Measurements from ENCODE around the gene RPL22.

RPL22 gene

GRCh38 chr1:6157132-6157527 lies 42.3 kb downstream of the RPL22 start:
- Histone ChIP-seq H3K4me1 (ENCODE audit: insufficient read depth, low read length) (peaks cover 2% of the 10 kb centered on the region), H3K27me3 (ENCODE audit: insufficient read depth, low read length) (peaks cover 55% of the 10 kb centered on the region), H3K36me3 (ENCODE audit: insufficient read depth, low read length) (no peaks in the 10 kb centered on the region), H3K4me3 (ENCODE audit: low read length) (no peak overlapping the region), H3K9me3 (ENCODE audit: low read length) (no peaks in the 10 kb centered on the region), H2AFZ (ENCODE audit: low read depth, low read length) (no peak overlapping the region)

DNA sequence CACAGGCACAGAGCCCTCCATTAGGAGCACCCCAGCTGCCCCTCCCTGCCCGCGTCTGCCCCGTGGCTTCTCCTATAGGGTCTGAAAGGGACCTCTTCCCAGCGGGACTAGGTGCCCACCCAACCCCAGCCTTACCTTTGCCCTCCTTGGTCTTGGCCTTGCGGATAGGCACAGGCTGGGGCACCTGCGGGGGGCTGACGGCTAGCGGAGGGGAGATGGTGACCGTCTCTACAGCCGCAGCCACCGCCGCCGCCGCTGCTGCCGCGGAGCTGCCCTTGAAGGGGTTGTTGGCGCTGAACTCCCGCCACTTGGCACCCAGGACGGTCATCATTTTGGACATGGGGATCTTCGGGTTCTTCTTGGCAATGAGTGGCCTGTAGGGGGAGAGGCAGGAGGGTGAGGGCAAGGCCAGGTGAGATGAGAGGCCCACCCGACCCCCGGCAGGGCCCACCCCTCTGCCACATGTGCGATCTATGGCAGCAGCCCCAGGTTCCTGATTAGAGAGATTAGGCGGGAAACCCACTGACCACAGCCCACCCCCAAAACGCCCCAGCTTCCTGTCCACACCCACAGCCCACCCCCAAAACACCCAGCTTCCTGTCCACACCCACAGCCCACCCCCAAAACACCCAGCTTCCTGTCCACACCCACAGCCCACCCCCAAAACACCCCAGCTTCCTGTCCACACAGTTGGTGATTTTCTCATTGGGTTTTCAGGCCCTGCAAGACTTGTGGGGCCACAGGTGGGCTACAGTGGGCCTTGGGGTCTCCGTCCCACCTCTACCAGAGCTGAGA lies 44.7 kb downstream of the RPL22 start:
- Histone ChIP-seq H3K9me3 (ENCODE audit: low read length) (no peaks in the 10 kb centered on the region), H3K4me1 (ENCODE audit: insufficient read depth, low read length) (peaks cover 2% of the 10 kb centered on the region), H3K27me3 (ENCODE audit: insufficient read depth, low read length) (peaks cover 50% of the 10 kb centered on the region), H3K36me3 (ENCODE audit: insufficient read depth, low read length) (no peaks in the 10 kb centered on the region), H2AFZ (ENCODE audit: low read depth, low read length) (no peak overlapping the region), H3K4me3 (ENCODE audit: low read length) (no peak overlapping the region)

DNA sequence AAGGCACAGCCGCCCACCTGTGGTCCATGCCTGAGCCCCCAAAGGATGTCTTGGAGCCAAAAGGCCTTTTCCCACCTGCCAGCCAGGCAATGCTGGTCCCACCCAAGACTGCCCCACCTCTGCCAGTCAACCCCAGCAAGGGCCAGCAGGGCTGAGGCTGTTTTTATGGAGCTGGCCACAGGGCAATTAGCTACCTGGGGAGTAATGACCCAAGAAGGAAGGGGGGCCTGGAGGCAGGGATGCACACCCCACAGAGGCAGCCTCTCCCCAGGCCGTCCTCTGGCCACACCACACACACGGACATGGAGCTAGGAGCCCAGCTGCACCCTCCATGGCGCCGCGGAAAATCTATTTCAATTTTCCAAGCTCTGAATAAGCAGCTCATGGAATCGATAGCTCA lies 46.5 kb downstream of the RPL22 start:
- Histone ChIP-seq H3K9me3 (ENCODE audit: low read length) (no peaks in the 10 kb centered on the region), H3K36me3 (ENCODE audit: insufficient read depth, low read length) (no peaks in the 10 kb centered on the region), H3K27me3 (ENCODE audit: insufficient read depth, low read length) (peaks cover 48% of the 10 kb centered on the region), H2AFZ (ENCODE audit: low read depth, low read length) (no peak overlapping the region), H3K4me3 (ENCODE audit: low read length) (no peak overlapping the region), H3K4me1 (ENCODE audit: insufficient read depth, low read length) (peaks cover 2% of the 10 kb centered on the region)

DNA sequence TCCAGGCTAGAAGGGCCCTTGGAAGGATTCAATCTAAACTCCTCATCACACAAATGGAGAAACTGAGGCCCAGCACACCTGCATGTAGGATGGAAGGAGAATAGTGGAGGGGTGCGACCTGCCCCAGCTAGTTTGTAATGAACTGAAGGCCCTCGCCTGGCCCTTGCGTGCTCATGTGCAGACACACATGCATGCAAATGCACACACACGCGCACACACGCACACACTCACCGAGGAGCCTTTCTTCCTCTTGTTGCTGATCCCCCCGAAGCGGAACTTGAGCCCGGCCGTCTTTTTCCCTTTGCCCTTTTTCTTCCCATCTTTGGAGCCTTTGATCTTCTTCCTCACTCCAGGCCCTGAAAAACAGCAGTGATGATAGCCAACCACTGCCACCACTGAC lies 47.2 kb downstream of the RPL22 start:
- Histone ChIP-seq H2AFZ (ENCODE audit: low read depth, low read length) (no peak overlapping the region), H3K9me3 (ENCODE audit: low read length) (no peaks in the 10 kb centered on the region), H3K4me1 (ENCODE audit: insufficient read depth, low read length) (no peaks in the 10 kb centered on the region)

DNA sequence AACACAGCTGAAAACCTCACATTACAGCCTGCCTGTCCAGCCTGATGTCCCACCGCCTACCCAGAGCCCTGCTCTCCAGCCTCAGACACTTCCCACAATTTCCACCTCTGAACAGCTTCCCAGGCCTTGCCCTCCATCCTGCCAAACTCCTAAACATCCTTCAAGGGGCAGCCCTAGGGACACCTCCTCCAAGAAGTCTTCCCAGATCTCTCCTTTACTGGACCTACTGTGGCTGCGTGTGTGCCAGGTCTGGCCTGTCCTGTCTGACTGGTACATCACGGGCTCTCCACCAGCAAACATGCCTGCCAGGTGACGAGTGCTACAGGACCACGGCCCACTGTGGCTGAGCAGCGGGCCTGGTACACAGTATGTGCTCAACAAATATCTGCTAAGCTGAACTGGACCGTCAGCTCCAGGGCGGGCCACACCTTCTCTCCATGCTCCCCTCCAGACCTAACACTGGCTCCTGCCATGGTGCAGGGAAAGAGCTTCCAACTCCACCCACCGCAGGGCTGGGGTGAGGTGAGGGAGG lies 48.0 kb downstream of the RPL22 start:
- no peak overlapping the region for H3K4me3 ChIP-seq (ENCODE audit: low read length)
- H3K27me3 ChIP-seq (ENCODE audit: insufficient read depth, low read length): peaks cover 48% of the 10 kb centered on the region
- H3K9me3 ChIP-seq (ENCODE audit: low read length): no peaks in the 10 kb centered on the region
- H3K36me3 ChIP-seq (ENCODE audit: insufficient read depth, low read length): no peaks in the 10 kb centered on the region
- no peak overlapping the region for H2AFZ ChIP-seq (ENCODE audit: low read depth, low read length)
- no peaks in the 10 kb centered on the region for H3K4me1 ChIP-seq (ENCODE audit: insufficient read depth, low read length)

More for the DNA sequence above, 47.2 kb downstream of the RPL22 start:
- Histone ChIP-seq H3K27me3 (ENCODE audit: insufficient read depth, low read length) (peaks cover 48% of the 10 kb centered on the region), H3K4me3 (ENCODE audit: low read length) (no peak overlapping the region), H3K36me3 (ENCODE audit: insufficient read depth, low read length) (no peaks in the 10 kb centered on the region)

DNA sequence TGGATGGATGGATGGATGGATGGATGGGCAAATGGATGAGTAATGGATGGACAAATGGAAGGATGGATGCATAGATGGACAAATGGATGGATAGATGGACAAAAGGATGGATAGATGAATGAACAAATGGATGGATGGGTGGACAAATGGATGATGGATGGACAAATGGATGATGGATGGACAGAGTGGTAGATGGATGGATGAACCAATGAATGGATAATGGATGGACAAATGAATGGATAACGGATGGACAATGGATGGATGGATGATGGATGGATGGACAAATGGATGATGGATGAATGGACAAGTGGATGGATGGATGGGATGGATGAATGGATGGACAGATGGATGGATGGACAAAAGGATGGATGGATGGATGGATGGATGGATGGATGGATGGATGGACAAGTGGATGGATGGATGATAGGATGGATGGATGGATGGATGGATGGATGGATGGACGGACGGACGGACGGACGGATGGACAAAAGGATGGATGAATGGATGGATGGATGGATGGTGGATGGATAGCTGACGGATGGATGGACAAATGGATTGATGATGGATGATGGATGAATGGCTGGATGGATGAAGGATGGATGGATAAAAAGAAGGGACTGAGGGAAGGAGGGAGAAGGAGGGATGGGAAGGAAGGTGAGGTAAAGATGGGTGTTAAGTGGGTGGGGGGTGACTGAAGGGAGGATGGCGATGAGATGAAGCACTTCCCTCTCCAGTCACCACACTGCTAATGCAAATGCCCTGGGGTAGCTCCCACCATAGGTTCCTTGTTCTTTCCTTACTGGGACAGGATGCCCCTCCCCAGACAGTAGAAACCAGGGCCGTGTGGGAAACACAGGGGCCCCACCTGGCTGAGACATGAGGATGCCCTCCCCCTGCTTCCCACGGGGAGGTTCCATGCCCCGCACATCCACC lies 49.1 kb downstream of the RPL22 start:
- no peaks in the 10 kb centered on the region for H3K4me1 ChIP-seq (ENCODE audit: insufficient read depth, low read length)
- peaks cover 50% of the 10 kb centered on the region for H3K27me3 ChIP-seq (ENCODE audit: insufficient read depth, low read length)
- H3K36me3 ChIP-seq (ENCODE audit: insufficient read depth, low read length): no peaks in the 10 kb centered on the region
- no peak overlapping the region for H2AFZ ChIP-seq (ENCODE audit: low read depth, low read length)
- no peak overlapping the region for H3K4me3 ChIP-seq (ENCODE audit: low read length)
- no peaks in the 10 kb centered on the region for H3K9me3 ChIP-seq (ENCODE audit: low read length)

DNA sequence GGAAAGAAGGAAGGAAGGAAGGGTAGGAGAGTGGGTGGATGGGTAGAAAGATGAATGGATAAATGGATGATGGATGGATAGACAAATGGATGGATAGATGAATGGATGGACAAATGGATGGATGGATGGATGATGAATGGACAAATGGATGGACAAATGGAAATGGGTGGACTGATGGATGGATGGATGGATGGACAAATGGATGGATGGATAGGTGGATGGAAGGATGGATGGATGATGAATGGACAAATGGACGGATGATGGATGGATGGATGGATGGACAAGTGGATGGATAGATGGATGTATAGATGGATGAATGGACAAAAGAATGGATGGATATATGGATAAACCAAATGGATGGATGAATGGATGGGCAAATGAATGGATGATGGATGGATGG lies 49.8 kb downstream of the RPL22 start:
- Histone ChIP-seq H3K36me3 (ENCODE audit: insufficient read depth, low read length) (no peaks in the 10 kb centered on the region), H3K4me1 (ENCODE audit: insufficient read depth, low read length) (peaks cover 5% of the 10 kb centered on the region), H2AFZ (ENCODE audit: low read depth, low read length) (no peak overlapping the region), H3K27me3 (ENCODE audit: insufficient read depth, low read length) (peaks cover 55% of the 10 kb centered on the region), H3K4me3 (ENCODE audit: low read length) (no peak overlapping the region), H3K9me3 (ENCODE audit: low read length) (no peaks in the 10 kb centered on the region)

GRCh38 chr1:6148497-6149241 lies 50.7 kb downstream of the RPL22 start:
- H3K4me3 ChIP-seq (ENCODE audit: low read length): no peak overlapping the region
- H3K36me3 ChIP-seq (ENCODE audit: insufficient read depth, low read length): no peaks in the 10 kb centered on the region
- peaks cover 8% of the 10 kb centered on the region for H3K4me1 ChIP-seq (ENCODE audit: insufficient read depth, low read length)
- H3K27me3 ChIP-seq (ENCODE audit: insufficient read depth, low read length): peaks cover 53% of the 10 kb centered on the region
- H2AFZ ChIP-seq (ENCODE audit: low read depth, low read length): no peak overlapping the region
- H3K9me3 ChIP-seq (ENCODE audit: low read length): no peaks in the 10 kb centered on the region

GRCh38 chr1:6145864-6146410 lies 53.5 kb downstream of the RPL22 start:
- H3K36me3 ChIP-seq (ENCODE audit: insufficient read depth, low read length): no peaks in the 10 kb centered on the region
- no peak overlapping the region for H2AFZ ChIP-seq (ENCODE audit: low read depth, low read length)
- H3K9me3 ChIP-seq (ENCODE audit: low read length): no peaks in the 10 kb centered on the region
- peaks cover 8% of the 10 kb centered on the region for H3K4me1 ChIP-seq (ENCODE audit: insufficient read depth, low read length)
- H3K4me3 ChIP-seq (ENCODE audit: low read length): no peak overlapping the region
- H3K27me3 ChIP-seq (ENCODE audit: insufficient read depth, low read length): peaks cover 58% of the 10 kb centered on the region

DNA sequence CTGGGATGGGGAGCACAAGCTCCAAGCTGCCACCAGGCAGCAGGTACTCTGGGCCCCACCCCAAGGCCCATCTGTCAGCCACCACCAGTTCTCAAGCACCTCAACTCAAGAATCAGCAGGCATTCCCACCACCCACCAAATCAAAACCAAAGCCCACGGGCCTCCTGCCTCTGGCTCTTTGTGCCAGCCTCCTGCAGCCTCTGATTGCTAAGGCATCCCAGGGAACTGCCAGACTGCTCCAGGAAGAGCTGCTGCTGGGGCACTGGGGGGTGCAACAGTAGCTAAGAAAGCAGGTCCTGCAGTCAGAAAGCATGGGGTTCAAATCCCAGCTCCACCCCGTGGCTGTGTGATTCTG lies 54.0 kb downstream of the RPL22 start:
- Histone ChIP-seq H3K27me3 (ENCODE audit: insufficient read depth, low read length) (peaks cover 55% of the 10 kb centered on the region), H3K4me3 (ENCODE audit: low read length) (no peak overlapping the region), H3K9me3 (ENCODE audit: low read length) (no peaks in the 10 kb centered on the region), H3K4me1 (ENCODE audit: insufficient read depth, low read length) (peaks cover 8% of the 10 kb centered on the region), H2AFZ (ENCODE audit: low read depth, low read length) (no peak overlapping the region), H3K36me3 (ENCODE audit: insufficient read depth, low read length) (no peaks in the 10 kb centered on the region)

DNA sequence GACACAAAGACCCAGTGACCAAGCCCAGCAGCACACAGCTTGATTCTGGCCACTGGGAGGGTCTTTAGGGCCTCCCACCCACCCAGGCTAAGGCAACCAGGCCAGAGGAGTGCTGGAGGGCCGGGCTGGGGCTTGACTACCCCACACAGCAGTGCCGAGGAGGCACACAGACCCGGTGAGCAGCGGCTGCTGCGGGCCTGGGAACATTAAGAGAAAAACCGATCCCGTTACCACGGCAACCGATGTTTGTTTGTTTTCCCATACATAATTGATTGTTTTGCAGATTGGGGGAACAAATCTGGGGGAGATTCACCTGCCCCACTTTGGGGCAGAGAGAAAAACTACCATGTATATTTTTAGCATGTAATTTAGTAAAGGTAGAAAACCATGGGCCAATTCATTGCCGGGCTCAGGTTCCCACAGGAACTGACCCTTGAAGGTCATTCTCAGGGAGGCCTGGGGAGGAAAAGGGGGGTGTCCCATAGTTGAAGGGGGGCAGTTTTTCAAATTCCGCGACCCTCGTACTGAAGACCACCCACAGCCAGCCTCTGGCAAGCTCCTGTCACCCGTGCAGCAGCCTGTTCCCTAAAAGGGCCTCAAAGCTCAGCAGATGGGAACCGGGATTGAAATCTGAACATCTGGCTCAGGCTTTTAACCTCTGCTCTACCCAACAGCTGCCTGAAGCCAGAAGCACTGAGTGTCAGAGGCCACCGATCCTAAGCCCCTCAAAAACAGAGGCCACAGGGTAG lies 54.6 kb downstream of the RPL22 start:
- H3K4me3 ChIP-seq (ENCODE audit: low read length): no peak overlapping the region
- peaks cover 8% of the 10 kb centered on the region for H3K4me1 ChIP-seq (ENCODE audit: insufficient read depth, low read length)
- peaks cover 55% of the 10 kb centered on the region for H3K27me3 ChIP-seq (ENCODE audit: insufficient read depth, low read length)
- no peaks in the 10 kb centered on the region for H3K9me3 ChIP-seq (ENCODE audit: low read length)
- H2AFZ ChIP-seq (ENCODE audit: low read depth, low read length): no peak overlapping the region
- H3K36me3 ChIP-seq (ENCODE audit: insufficient read depth, low read length): no peaks in the 10 kb centered on the region

DNA sequence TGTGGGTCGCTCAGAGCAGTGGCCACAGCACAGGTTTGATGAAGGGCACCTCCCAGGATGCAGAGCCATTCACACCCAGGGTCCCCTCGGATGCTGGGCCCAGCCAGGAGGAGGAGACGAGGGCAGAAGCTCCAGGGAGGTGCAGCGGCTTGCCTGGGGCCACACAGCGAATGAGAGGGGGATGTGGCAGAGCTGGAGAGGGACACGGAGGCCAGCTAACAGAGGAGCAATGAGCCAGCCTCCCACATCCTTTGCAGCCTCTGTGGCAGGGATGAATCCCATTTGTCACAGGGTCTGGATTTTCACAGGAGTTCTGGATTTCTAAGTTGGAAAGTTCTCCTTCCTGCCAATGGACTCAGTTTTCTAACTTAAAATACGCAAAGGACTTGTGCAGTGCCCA lies 55.2 kb downstream of the RPL22 start:
- H3K27me3 ChIP-seq (ENCODE audit: insufficient read depth, low read length): peaks cover 53% of the 10 kb centered on the region

More for the DNA sequence above, 55.2 kb downstream of the RPL22 start:
- Histone ChIP-seq H3K36me3 (ENCODE audit: insufficient read depth, low read length) (no peaks in the 10 kb centered on the region), H3K4me1 (ENCODE audit: insufficient read depth, low read length) (peaks cover 8% of the 10 kb centered on the region), H3K4me3 (ENCODE audit: low read length) (no peak overlapping the region), H2AFZ (ENCODE audit: low read depth, low read length) (no peak overlapping the region), H3K9me3 (ENCODE audit: low read length) (no peaks in the 10 kb centered on the region)

Data from neuron (in vitro differentiated cells).